IPS-NIHi7 (cell line): Measurements from ENCODE around the gene FRMD4B.
A peak's percentile ranks its signal among the peaks of the same experiment; 100 is the strongest.

Source experiments
- DNase-seq: peaks from one replicate; pipeline ENCODE4 v3.0.0; 2012; ENCODE audit warnings: mixed read lengths; ENCODE audit errors: extremely low spot score

FRMD4B gene

DNA sequence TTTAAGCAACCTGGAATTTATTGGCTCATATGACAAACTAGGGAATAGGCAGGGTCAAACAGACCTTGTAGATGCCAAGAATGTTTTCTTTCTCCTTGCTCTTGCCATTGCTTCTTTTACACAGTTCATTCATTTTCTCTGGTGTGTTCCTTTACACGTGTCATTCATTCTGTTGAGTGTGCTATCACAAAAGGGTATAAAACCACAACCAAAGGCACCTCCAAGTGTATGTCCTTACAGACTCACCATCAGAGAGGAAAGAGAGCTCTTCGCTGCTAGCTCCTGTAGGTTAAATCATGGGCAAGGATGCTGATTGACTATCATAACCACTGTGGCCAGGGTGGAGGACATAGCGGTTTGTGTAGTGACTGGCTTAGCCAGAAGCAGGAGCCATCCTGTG is 19.2 kb upstream of the FRMD4B start:
- no peak for DNase-seq

DNA sequence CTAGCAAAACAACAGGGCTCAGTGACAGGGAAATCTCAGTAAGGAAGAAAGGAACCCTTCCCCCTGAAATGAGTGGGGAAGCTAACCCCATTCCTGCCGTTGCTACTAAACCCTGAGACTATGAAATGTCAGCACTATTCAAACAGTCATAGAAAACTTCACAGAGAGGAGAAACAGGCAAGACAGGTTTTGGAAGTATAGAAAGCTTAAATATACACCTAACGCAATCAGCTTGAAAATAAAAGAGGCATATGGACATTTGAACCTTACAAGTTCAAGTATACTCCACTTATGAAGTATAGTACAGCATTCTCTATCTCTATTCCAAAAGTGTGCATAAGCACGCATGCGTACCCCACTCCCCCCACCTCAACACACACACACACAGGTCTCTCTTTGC is 17.6 kb upstream of the FRMD4B start:
- DNase-seq, result no peak

DNA sequence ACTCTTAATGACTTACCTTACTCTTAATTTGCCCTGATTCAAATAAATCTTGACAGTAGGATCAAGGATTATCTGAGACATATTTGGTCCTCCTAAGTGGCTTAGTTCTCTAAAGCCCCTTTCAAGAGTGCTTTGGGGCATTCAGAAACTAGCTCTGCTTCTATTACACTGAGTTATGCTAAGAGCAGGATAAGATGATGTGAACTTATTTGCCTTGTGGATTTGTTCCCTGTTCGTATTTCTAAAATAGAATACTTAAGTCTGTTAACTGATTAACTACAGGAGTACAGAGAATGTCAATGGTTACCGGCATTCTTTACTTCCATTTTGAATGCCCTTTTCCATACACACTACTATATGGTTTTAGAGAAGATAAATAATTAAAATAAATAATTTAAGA is 14.8 kb upstream of the FRMD4B start:
- no peak for DNase-seq

DNA sequence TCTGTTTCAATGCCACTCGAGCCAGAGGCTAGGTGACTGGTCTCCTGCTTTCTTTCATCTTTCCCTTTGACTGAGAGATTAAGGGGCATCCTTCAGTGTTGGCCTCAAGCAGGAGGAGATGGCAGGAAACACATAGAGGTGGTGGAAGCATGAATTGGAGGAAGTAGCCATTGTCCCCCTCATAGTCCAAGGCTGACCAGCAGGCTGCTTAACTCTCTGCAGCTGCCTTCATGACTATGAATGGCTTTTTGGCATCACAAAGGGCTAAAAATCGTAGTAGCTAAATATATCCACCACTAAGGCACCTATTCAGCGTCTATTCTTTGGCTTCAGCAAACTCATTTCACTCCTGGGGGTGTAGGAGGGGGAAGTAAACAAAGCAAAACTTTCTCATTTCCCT is 7.0 kb upstream of the FRMD4B start:
- DNase-seq, result no peak

DNA sequence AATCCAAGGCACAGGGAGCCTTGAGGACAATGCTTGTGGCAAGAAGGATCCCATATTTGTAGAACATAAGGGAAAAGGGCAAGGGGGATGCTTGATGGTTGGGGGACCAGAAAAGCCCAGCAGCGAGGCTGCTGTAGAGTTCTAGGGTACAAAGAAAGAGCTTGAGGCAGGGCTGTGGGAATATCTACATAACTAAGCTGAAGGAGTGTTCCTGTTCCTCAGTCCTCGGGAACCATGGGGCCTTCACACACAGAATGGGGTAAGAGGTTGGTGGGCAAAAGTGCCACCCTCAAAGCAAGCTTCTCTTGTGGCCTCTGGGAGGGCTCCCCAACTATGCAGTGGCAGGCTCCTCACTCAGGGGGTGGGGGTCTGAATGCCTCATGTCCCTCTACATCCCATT is 6.5 kb upstream of the FRMD4B start:
- DNase-seq, result no peak

- no peak for DNase-seq
These were observed 5.7 kb upstream of the FRMD4B start for GRCh38 chr3:69391554-69391953.

GRCh38 chr3:69390771-69391170 is 4.9 kb upstream of the FRMD4B start:
- no peak for DNase-seq

- DNase-seq, result no peak
These were observed 3.8 kb upstream of the FRMD4B start for GRCh38 chr3:69389520-69390248.

- no peak for DNase-seq
These were observed 2.4 kb upstream of the FRMD4B start for GRCh38 chr3:69388241-69388640.

- DNase-seq, result peak; percentile 34
These were observed 883 bp upstream of the FRMD4B start for GRCh38 chr3:69386556-69387385.

DNA sequence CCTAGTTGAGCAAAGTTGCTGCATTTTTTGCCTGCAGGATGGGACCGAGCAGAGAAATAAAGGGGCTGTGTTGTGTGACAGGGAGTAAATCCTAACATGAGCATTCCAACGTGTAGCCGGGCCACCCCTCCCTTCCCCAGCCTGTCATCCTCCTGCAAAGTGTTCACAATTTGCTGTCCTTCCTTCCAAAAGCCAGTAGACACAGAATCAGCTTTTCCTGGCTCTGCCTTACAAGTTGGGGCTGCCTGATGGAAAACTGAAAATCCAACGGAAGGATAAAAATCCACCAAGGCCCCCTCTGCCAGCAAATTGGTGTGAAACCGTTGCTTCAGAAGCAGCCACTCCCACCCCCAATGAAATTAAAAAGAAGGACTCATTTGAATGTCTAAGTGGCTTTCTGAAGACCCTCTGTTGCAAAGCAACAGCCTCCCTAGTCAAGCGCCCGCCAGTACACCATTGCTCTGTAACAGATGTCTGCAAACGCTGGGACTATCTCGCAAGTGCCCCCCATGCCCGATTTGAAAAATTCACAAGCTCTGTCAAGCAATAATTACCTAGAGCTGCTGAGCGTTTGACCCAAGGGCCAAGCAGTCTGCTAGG is 665 bp downstream of the FRMD4B start:
- DNase-seq, result no peak

GRCh38 chr3:69384326-69384725 is 1.6 kb downstream of the FRMD4B start:
- no peak for DNase-seq

GRCh38 chr3:69379661-69380060 is 6.2 kb downstream of the FRMD4B start:
- DNase-seq, result no peak

DNA sequence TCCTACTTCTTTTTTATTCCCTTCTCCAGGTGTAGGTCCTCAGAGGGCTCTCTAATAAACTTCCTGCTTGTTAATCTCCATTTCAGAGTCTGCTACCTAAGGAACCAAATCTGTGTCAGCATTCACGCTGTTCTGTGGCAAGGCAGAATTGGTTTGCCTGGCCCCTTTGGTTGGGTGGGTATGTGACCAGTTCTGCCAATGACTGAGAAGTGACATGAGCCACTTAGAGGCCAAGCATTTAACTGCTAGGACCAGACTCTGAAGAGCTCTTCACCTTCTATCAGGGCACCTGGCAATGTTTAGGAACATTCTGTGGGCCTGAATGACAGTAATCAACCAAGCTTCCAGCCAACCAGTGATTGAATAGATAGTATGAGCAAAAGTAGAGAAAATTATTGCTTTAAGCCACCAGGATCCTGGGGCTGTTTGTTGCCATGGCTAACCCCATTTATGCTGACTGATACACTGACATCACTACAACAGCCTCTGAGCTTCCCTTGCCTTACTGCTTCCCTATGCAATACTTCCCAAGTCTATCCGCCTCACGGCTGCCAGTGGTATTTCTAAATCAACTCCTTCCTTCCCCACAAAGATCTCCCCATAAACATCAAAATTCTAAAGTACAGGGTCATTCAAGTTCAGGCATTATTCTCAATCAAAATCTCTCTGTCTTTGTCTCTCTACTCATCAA is 7.6 kb downstream of the FRMD4B start:
- no peak for DNase-seq

DNA sequence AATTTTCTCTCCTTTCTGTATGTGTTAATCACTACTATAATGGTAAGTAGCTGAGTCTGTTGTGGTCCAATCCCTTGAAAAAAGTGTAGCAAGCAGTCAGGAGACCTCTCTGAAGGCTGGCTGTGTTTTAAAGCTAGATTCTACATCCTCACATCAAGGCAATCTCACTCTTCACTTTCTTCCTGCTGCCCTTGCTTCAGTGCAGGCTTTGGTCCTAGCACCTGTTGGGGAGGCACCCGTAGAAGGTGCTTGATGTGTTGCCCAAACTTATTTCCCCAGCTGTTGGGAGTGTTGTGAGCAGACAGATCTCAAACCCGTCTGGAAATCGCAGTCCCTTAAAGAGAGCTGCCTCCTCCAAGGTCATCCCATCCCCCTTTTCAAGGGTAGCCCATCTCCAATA is 8.6 kb downstream of the FRMD4B start:
- no peak for DNase-seq

- no peak for DNase-seq
These were observed 9.2 kb downstream of the FRMD4B start for GRCh38 chr3:69376731-69377130.

DNA sequence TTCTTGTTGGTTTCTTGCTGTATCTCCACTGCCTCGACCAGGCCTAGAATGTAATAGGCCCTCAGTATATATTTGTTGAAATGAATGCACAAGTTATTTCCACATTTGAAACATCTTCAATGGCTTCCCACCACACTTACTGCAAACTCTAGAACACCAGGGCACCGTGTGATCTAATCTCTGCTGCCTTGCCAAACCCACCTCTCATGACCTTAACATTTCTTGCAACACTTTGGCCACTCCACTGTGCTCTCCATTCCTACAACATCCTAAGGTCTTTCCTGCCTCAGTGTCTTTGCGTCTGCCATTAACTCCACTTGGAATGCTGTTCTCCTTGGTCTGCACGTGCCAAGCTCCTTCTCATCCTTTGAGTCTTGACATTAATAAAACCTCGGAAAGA is 14.1 kb downstream of the FRMD4B start:
- DNase-seq, result no peak

DNA sequence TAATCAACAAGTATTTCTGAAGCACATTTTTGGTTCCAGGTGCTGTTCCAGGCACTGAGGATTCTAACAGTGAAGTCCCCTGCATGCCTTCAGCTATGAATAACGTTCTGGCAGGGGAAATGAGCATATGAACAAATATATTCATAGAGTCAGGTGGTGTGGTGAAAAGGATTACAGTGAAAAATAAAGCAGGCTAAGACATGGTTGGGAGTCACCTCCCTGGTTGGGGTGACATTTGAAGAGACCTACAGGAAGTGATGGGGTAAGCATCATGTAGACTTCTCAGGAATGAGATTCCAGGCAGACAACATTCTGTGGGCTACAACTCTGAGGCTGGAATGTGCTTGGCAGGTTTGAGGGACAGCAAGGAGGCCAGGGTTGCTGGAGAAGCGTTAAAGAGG is 15.0 kb downstream of the FRMD4B start:
- no peak for DNase-seq

- DNase-seq, result no peak
These were observed 15.6 kb downstream of the FRMD4B start for GRCh38 chr3:69370156-69370883.

DNA sequence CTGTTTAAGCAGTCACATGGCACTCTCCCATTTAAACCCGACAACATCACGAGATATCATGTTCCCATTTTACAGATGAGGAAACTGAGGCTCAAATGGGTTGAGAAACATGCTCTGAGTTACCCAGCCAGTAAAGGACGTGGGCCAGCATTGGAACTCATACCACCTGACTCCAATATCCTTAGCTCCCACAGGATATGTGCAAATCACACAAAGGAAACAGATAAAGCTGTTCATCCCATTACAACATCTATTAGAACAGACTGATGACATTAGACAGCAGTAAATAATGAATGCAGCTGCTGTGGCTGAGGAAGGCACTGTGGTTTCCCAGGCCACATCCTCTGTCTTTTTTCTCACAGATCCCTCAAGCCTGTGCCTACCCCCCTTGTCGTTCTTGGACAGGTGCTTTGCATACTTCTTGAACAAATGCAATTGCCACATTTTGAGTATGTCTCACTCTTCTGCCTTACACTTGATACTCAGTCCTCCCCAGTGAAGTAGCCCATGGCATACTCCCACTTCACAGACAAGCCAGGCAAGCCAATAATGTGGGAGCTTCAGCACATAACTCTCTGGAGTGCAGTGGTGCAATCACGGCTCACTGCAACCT is 17.7 kb downstream of the FRMD4B start:
- DNase-seq, result no peak

DNA sequence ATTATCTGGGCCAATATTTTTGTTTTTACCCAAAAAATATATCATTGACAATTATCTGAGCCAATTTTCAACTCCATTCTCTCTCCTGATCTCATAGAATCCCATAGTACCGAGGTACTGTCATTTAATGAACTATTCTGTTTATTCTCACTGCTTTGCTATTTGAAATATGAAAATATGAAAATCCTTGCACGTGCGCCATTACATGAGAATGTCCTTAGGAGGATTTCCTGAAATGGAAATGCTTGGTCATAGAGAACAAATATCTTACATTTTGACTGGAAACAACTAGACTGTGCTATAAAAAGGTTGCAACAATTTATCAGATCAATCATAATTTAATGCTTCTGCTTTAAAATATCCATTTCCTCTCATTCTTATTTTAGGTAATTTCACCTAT is 18.3 kb downstream of the FRMD4B start:
- DNase-seq, result no peak
